ENCODE results near the gene MTSS2.

GRCh38 chr16:70703835-70704381, 18.1 kb upstream of the MTSS2 start:
- TF ChIP-seq ESRRG (CRISPR knock-in tag; IDR thresholded peaks at IDR 0.05), result no peak
- TF ChIP-seq, protein P1, sequence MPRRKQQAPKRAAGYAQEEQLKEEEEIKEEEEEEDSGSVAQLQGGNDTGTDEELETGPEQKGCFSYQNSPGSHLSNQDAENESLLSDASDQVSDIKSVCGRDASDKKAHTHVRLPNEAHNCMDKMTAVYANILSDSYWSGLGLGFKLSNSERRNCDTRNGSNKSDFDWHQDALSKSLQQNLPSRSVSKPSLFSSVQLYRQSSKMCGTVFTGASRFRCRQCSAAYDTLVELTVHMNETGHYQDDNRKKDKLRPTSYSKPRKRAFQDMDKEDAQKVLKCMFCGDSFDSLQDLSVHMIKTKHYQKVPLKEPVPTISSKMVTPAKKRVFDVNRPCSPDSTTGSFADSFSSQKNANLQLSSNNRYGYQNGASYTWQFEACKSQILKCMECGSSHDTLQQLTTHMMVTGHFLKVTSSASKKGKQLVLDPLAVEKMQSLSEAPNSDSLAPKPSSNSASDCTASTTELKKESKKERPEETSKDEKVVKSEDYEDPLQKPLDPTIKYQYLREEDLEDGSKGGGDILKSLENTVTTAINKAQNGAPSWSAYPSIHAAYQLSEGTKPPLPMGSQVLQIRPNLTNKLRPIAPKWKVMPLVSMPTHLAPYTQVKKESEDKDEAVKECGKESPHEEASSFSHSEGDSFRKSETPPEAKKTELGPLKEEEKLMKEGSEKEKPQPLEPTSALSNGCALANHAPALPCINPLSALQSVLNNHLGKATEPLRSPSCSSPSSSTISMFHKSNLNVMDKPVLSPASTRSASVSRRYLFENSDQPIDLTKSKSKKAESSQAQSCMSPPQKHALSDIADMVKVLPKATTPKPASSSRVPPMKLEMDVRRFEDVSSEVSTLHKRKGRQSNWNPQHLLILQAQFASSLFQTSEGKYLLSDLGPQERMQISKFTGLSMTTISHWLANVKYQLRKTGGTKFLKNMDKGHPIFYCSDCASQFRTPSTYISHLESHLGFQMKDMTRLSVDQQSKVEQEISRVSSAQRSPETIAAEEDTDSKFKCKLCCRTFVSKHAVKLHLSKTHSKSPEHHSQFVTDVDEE (CRISPR knock-in tag; IDR thresholded peaks at IDR 0.05), result no peak
- no peak for TF ChIP-seq ZFP30 (CRISPR knock-in tag; IDR thresholded peaks at IDR 0.05)
- no peak for TF ChIP-seq ZFP3 (CRISPR knock-in tag; IDR thresholded peaks at IDR 0.05)
- TF ChIP-seq ISL1 (CRISPR knock-in tag; IDR thresholded peaks at IDR 0.05), result no peak
- TF ChIP-seq, protein P2, sequence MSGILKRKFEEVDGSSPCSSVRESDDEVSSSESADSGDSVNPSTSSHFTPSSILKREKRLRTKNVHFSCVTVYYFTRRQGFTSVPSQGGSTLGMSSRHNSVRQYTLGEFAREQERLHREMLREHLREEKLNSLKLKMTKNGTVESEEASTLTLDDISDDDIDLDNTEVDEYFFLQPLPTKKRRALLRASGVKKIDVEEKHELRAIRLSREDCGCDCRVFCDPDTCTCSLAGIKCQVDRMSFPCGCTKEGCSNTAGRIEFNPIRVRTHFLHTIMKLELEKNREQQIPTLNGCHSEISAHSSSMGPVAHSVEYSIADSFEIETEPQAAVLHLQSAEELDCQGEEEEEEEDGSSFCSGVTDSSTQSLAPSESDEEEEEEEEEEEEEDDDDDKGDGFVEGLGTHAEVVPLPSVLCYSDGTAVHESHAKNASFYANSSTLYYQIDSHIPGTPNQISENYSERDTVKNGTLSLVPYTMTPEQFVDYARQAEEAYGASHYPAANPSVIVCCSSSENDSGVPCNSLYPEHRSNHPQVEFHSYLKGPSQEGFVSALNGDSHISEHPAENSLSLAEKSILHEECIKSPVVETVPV (CRISPR knock-in tag; IDR thresholded peaks at IDR 0.05), result no peak
- TF ChIP-seq TOX (CRISPR knock-in tag; IDR thresholded peaks at IDR 0.05; ENCODE audit: borderline replicate concordance), result no peak
- no peak for TF ChIP-seq TCF4 (CRISPR knock-in tag; IDR thresholded peaks at IDR 0.05; ENCODE audit: borderline replicate concordance)
- TF ChIP-seq, protein P3, sequence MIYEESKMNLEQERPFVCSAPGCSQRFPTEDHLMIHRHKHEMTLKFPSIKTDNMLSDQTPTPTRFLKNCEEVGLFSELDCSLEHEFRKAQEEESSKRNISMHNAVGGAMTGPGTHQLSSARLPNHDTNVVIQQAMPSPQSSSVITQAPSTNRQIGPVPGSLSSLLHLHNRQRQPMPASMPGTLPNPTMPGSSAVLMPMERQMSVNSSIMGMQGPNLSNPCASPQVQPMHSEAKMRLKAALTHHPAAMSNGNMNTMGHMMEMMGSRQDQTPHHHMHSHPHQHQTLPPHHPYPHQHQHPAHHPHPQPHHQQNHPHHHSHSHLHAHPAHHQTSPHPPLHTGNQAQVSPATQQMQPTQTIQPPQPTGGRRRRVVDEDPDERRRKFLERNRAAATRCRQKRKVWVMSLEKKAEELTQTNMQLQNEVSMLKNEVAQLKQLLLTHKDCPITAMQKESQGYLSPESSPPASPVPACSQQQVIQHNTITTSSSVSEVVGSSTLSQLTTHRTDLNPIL (CRISPR knock-in tag; IDR thresholded peaks at IDR 0.05; ENCODE audit: low read depth), result no peak
- no peak for TF ChIP-seq RARB (CRISPR knock-in tag; IDR thresholded peaks at IDR 0.05)
- TF ChIP-seq, protein P4, sequence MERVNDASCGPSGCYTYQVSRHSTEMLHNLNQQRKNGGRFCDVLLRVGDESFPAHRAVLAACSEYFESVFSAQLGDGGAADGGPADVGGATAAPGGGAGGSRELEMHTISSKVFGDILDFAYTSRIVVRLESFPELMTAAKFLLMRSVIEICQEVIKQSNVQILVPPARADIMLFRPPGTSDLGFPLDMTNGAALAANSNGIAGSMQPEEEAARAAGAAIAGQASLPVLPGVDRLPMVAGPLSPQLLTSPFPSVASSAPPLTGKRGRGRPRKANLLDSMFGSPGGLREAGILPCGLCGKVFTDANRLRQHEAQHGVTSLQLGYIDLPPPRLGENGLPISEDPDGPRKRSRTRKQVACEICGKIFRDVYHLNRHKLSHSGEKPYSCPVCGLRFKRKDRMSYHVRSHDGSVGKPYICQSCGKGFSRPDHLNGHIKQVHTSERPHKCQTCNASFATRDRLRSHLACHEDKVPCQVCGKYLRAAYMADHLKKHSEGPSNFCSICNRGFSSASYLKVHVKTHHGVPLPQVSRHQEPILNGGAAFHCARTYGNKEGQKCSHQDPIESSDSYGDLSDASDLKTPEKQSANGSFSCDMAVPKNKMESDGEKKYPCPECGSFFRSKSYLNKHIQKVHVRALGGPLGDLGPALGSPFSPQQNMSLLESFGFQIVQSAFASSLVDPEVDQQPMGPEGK (CRISPR knock-in tag; IDR thresholded peaks at IDR 0.05; ENCODE audit: borderline replicate concordance), result no peak
- no peak for TF ChIP-seq ZNF70 (CRISPR knock-in tag; IDR thresholded peaks at IDR 0.05)
- TF ChIP-seq ZC3H10 (CRISPR knock-in tag; IDR thresholded peaks at IDR 0.05), result no peak

Measured in SK-N-SH treated with all-trans-retinoic acid at 6 μM for 48 hours (cell line).